ENCODE measurements around the gene ATP6V0A4.

DNA sequence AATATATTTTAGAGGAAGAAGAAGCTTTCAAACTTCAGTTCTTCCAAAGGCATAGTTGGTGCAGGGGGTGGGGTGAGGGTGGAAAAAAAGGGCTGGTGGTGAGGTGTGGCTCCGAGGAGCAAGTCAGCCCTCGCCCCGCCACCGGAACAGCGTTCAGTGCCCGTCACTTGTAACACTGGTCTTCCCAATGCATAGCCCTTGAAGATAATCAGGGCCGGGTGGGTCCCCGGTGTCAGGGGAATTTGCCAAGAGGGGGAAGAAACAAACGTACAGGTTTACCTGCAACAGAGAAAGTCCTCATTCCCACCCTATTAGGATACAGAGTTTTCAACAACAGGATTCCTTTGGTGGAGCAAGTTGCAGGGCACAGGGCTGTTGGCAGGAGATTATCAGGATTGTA lies 98.3 kb downstream of the ATP6V0A4 start:
- TF ChIP-seq CTCF (IDR thresholded peaks at IDR 0.05; ENCODE audit: low read length) (no peak), EZH2 (IDR thresholded peaks at IDR 0.05; ENCODE audit: borderline replicate concordance, low read length) (no peak)
